HG03103 (cell line): ENCODE measurements around the gene DSTYK.

Experiments used
- ATAC-seq: cut with Tn5 transposase; IDR thresholded peaks from one replicate; pipeline ENCODE4 v1.9.1; 2021; ENCODE audit warnings: low read depth; ENCODE audit not compliant: unreplicated experiment

The DSTYK gene

DNA sequence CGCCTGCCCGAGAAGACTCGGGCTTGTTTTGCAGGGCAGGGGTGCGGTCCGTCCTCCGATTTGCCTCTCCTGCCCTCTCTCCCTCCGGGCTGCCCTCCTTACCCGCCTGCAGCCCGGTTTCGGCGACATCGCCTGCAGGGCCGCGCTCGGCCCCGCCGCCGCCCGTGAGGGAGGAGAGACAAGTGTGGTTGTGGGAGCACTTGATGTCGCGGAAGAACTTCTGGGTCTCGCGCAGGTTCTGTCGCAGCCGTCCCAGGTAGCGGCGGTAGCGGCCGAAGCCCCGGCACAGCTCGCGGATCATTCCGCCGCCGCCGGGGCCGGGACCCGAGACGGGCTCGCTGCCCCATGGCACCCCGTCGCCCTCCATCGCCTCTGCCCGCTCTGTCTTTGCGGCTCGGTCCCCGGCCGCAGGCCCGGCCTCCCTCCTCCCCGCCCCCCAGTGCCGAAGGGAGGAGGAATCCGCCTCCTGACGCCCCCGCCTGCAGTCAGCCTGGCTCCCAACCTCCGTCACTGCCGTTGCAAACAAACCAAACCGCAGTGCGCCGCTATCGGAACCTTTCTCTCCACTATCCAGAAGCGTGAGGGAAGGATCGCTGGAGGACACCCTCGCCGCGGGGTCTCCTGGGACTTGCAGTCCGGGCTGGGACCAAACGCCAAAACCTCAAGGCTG, at the start of gene DSTYK:
Gene DSTYK, minus strand, starts transcription at position 534 of the 670 bp plus-strand sequence. Its CDS starts 167 bp downstream, at position 367.
- peak; percentile 74 for ATAC-seq

GRCh38 chr1:205259998-205260397, 48.5 kb upstream of the DSTYK start:
- no peak for ATAC-seq

GRCh38 chr1:205259324-205259832, 47.9 kb upstream of the DSTYK start:
- no peak for ATAC-seq

DNA sequence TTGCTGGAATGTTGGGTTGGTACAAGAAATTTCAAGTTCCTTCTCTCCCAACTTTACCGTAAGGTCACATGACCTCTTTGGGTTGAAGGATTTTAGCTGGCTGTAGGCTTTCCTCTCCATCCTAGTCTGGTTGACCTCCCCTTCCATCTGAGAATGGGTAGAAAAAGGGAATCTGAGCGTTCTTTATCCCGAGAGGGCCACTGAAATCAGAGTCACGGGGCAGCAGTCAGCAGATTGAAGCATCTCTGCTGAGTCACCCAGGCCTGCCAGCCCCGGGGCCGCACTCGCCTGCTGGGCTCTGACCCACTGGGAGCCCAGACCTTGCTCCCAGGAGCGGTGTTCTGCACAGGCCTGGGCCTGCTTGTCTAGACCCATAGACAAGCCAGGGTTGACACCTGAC, 47.2 kb upstream of the DSTYK start:
- no peak for ATAC-seq

- ATAC-seq: no peak
These were observed 46.8 kb upstream of the DSTYK start for GRCh38 chr1:205258261-205258691.

GRCh38 chr1:205257735-205258134, 46.2 kb upstream of the DSTYK start:
- no peak for ATAC-seq

DNA sequence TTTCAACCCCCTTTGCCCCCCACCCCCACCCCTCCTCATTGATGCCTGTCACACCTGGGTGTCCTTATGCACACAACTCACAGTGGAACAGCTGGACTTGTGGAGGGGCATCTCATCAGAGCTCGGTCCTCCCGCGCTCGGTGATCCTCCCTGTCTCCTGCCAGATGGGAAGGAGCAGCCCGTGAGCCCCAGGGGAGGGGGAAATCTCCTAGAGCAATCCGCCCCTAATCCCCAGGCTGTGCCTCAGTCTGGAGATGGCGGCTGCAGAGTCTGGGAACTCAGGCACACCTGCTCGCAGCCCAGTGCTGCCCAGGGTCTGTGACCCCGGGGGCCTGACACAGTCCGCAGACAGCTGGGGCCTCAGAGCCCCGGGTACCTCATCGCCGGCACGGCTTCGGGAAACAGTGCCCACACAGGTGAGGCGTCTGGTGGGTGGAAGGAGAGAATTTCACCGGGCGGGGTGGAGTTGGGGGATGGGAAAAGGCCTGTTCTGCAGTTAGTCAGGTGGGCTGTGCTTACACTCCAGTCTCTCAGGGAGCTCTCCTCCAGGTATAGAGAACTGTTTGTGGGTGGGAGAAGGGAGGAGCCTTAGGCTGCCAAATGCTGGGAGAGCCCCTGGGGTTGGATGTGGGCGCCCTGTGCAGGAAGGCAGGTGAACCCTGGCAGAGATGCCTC, 45.6 kb upstream of the DSTYK start:
- ATAC-seq: no peak

DNA sequence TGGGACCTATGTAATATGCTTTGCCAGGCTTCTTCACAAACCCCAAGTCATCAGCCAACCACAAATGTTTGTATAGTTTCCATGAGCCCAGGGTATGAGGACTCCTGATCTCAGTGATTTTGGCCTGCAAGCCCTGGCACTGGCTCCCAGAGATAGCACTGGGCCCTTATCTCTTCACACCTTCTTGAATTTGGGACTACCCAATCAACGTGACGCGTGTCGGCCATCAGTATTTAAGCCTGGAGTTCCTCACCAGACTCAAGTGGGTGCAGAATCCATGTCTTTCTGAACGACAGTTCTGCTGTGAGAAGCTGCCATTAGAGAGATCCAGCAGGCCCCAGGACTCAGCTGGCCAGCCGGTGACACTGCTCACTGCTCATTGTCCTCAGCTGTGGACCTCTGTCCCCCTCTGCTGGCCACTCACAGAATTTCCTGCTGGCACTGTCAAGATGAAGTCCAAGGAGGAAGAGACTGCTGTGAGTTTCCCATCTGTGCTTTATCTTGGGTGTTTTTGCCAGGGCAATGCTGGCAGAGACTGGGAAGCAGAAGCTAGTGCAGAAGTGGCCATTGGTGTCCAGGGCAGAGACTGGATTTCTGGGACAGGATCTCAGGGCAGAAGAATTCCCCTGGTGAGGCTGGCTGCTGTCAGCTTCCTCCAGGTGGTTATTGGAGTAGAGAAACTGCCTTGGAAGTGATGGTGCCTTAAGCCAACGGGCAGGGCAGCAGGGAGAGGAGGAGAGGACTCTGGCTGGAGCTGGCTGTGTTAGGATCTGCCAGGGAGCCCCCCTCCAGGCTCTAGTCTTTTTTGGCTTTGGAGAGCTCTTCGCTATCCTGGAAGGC, 44.7 kb upstream of the DSTYK start:
- ATAC-seq: no peak

- ATAC-seq: no peak
These were observed 40.1 kb upstream of the DSTYK start for GRCh38 chr1:205251576-205251975.

- no peak for ATAC-seq
These were observed 39.2 kb upstream of the DSTYK start for GRCh38 chr1:205250699-205251098.

GRCh38 chr1:205249651-205250050, 38.1 kb upstream of the DSTYK start:
- no peak for ATAC-seq

DNA sequence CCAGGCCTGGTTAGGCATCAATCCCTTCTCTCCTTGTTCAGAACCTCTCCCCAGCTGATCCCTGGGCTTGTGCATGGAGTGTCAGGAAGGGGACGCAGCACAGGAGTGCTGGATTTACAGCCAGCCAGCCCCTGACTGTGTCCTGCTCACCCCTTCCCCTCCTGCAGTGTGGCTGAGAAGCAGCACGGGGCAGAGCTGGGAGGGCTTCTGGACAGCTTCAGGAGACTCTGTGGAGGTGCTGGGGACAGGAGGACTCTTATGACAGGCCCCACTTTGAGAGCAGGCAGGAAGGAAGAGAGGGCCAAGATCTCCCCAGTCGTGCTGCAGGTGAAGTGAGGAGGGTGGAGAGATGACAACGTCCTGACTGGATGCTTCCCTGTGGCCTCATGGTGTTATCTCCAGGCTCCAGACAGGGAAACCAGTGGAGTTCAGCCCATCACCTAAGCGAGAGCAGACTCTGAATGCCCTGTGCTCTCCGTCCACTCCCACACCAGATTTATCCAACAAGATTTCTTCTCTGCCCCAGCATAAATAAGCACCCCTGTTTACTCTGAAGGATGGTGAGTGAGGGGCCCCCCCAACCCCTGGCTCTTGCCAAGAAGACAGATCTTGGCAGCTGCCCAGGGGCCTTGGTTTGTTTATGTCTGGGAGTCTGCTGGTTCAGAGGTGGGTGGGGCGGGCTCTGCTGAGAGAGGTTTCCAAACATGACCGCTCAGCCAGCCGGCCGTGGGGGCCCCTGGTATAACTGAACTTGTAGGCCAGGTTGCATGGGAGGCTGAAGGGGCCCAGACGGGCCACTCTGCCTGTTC, 37.5 kb upstream of the DSTYK start:
- ATAC-seq: no peak

DNA sequence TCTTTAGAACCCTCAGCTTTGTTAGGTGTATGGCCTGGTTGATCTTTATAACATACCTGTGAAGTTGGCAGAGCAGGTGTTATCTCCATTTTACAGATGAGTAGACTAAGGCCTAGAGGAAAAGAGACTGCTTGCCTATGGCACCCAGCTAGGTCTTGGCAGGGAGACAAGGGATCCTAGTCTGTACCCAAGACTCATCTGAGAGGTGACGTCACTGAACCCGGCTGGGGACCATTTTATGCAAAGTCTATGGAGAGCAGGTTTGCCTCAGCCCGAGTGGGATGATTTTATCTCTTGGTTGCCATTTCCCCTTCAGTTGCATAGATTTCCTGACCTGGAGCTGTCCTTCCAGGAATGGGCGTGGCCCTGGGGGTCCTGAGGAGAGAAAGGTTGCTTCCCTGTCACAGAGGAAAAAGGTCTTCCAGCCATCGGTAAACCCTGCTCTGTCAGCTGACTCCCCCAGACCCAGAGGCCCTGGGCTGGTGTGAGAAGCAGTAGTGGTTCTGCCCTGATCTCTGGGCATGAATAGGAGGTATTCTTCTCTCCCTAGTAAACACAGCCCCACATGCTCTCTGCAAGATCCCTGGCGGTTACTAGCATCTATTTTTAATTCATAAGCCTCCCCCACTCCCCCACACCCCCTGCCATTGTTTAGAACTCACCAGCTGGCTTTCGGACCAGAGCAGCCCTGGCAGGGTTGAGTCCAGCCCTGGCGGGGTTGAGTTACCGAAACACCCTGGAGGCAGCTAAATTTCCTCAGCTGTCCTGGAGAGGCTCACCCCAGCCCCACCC, 35.8 kb upstream of the DSTYK start:
- ATAC-seq: no peak

DNA sequence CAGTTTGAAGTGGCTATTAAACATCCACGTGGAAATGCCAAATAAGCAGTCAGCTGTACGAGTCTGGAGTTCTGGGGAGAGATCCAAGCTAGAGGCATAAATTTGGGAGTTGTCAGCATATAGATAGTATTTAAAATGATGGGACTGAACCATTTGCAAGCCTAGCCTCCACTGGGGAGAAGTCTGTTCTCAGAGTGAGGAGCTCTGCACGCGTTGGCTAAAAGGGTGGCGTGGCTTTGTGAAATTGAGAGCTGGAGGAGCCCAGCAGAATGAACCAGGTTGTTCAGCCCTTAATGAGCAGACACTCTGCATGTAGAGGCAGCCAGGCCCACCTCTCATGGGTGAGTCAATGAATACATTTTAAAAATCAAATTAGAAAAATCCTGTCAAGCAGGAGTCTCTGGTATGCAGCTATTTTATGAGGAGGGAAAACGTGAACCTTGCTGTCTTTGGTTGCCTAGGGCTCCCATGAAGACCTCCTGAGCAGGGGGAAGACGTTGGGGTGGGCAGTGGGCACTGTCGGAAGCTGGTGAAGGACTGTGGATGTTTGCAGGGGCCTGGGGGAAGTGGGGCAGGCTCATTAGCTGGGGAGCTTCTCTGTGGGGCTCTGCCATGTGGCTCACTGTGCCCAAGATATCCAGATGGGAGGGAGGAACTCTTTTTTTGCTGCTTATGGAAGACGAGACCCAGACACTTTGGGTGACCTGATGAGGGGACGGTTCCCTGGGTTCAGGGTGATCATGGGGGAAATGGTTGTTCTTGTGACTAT, 35.0 kb upstream of the DSTYK start:
- ATAC-seq: no peak

DNA sequence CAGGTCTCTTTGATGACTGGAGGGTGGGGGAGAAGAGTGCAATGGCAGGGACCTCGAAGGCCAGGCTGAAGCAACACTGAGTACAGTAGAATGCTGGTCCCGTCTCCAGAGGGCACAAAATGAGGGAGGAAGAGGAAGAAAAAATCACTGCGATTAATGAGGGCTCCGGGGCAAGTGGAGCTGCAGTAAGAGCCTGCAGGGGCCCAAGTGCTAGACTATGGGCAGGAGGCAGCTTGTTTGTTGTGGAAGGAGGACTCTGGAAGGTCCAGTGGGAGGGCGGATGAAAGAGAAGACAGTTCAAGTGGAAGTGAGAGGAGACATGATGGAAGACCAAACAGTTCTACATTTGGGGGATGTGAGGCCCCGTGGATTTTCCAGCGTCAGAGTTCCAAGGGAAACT, 33.6 kb upstream of the DSTYK start:
- no peak for ATAC-seq

- ATAC-seq: no peak
These were observed 32.9 kb upstream of the DSTYK start for GRCh38 chr1:205244384-205244783.

DNA sequence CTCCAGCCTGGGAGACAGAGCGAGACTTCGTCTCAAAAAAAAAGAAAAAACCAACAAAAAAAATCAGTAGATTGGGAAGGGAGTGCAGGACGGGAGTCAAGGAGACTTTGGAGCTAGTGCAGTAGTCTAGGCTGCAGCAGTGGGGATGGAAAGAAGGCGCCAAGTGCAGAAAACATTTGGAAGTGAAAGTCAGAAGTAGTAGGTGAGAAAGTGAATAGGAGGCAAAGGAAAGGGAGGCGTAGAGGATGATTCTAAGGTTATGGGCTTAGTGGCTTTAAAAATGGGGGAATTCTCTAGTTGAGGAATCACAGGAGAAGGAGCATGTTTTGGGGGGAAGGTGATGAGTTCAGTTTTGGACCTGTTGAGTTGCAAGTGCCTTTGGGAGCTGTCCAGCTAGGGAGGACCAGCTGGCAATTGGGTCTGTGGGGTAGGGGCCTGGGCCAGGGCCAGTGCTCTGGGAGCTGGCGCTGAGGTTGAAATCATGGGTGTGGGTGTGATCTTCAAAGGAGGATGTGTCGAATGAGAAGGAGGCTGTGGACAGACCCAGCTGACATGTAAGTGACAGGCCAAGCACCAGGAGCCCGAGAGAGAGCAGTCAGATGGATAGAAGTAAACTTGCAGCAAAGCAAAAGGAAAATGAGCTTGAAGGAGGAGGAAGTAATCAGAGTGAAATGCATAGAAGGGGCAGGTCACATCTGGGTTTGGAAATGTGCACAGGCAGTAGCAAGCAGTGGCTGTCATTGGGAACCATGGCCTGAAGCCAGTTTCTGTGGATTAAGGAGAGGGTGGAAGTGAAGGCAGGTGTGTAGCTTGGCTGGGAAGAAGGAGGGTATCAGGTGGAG, 32.1 kb upstream of the DSTYK start:
- no peak for ATAC-seq
